ENCODE results near the gene TEX12. TPM values are rescaled to one million over a fixed set of nuclear protein-coding genes. Genes with fewer than 3 reads are reported as not detected.
"Not testable (repeated sequence)": the region's sequence is repeated elsewhere in the genome, so short reads cannot be mapped to it uniquely, and the experiment has no call there.

TEX12 gene
- total RNA-seq, 1 experiment from 2014 or later = not detected

DNA sequence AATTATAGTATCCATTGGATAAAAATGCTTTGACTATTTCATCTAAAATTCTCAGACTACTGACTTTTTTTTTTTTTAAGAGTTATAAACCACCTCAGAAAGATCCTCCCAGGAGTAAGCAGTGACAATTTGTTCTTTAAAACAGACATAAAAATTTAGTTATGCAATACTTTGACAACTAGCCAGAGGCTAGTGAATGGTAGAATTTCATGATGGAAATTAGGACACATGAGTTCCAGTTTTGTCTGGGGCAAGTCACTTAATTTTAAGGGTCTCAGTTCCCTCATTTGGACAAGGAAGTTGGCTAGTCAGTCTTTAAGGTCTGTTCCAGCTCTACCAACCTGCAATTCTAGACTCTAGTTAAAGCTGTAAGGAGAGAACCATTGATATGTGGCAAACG is 6.2 kb upstream of the TEX12 start:
- Histone ChIP-seq H4K20me1 (ENCODE audit: insufficient read depth, low read depth, low read length) (no peaks in the 10 kb centered on the region), H3K27me3 (ENCODE audit: low read length) (no peaks in the 10 kb centered on the region), H3K9ac (ENCODE audit: low read length) (no peak overlapping the region), H3K27ac (ENCODE audit: low read length) (no peak overlapping the region), H3K4me2 (ENCODE audit: low read depth, low read length, poor library complexity, severe bottlenecking) (no peak overlapping the region), H3K4me3 (ENCODE audit: low read length) (no peak overlapping the region), H2AFZ (ENCODE audit: low read length) (no peak overlapping the region), H3K79me2 (ENCODE audit: low read length) (no peaks in the 10 kb centered on the region), H3K9me3 (ENCODE audit: low read length) (no peaks in the 10 kb centered on the region), H3K4me1 (ENCODE audit: low read length) (0 out of 2 replicates have a peak, but pooled peaks cover 5% of the 10 kb centered on the region), H3K9me2 (replicated peaks; ENCODE audit: insufficient read depth, low read length) (no peaks in the 10 kb centered on the region), H3K36me3 (ENCODE audit: insufficient read depth, low read length) (no peaks in the 10 kb centered on the region)
- no peak for DNase-seq

DNA sequence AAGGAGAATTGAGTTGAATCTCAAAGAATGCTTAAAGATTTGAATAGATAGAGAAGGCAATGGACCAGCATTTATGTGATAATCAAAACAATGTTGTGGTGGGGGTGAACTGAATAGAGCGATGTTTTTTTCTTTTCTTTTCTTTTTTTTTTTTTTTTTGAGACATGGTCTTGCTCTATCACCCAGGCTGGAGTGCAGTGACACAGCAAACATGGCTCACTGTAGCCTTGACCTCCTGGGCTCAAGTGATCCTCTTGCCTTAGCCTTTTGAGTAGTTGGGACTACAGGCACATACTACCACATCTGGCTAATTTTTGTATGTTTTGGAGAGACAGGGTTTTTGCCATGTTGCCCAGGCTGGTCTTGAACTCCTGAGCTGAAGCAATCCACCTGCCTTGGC is 5.0 kb upstream of the TEX12 start:
- H3K4me3 ChIP-seq (ENCODE audit: low read length); H3K4me2 ChIP-seq (ENCODE audit: low read depth, low read length, poor library complexity, severe bottlenecking); H3K36me3 ChIP-seq (ENCODE audit: insufficient read depth, low read length); H2AFZ ChIP-seq (ENCODE audit: low read length); H3K9me3 ChIP-seq (ENCODE audit: low read length); DNase-seq; H3K27me3 ChIP-seq (ENCODE audit: low read length); H3K9me2 ChIP-seq (replicated peaks; ENCODE audit: insufficient read depth, low read length); H3K9ac ChIP-seq (ENCODE audit: low read length); H4K20me1 ChIP-seq (ENCODE audit: insufficient read depth, low read depth, low read length); H3K27ac ChIP-seq (ENCODE audit: low read length); H3K4me1 ChIP-seq (ENCODE audit: low read length); H3K79me2 ChIP-seq (ENCODE audit: low read length): not testable (repeated sequence)

DNA sequence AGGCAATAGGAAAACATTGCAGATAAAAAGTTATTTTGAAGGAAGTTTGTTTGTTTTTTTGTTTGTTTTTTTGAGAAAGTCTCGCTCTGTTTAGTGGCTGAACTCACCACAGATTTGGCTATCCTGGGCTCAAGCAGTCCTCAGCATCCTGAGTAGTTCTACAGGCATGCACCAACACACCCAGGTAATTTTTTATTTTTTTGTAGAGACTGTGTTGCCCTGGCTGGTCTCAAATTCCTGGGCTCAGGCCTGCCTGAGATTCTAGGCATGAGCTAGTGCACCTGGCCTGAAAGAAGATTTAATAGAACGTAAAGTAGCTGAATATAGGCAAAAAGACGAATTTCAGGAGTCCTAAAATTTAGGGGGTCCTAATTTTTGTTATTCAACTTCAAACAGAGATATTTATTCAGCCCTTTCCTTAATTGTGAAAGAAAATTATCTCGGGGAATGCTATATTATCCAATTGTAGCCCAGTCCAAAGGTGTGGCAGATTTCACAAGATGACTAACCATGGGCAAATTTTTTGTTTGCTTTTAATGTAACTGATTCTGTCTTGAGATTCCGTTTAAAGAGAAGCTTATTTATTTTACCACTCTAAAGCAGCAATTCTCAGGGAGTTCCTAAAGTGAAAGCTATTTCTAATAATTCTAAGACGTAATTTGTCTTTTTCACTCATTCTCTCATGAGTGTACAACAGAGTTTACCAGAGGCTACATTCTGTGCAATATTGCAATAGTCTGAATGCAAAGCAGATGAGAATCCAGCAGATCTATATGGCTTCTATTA is 4.2 kb upstream of the TEX12 start:
- Histone ChIP-seq H3K27me3 (ENCODE audit: low read length) (no peaks in the 10 kb centered on the region), H3K27ac (ENCODE audit: low read length) (no peak overlapping the region), H3K79me2 (ENCODE audit: low read length) (no peaks in the 10 kb centered on the region), H3K9ac (ENCODE audit: low read length) (no peak overlapping the region), H3K9me2 (replicated peaks; ENCODE audit: insufficient read depth, low read length) (no peaks in the 10 kb centered on the region), H3K4me3 (ENCODE audit: low read length) (no peak overlapping the region), H3K4me1 (ENCODE audit: low read length) (0 out of 2 replicates have a peak, but pooled peaks cover 5% of the 10 kb centered on the region), H4K20me1 (ENCODE audit: insufficient read depth, low read depth, low read length) (no peaks in the 10 kb centered on the region), H2AFZ (ENCODE audit: low read length) (no peak overlapping the region), H3K36me3 (ENCODE audit: insufficient read depth, low read length) (no peaks in the 10 kb centered on the region), H3K9me3 (ENCODE audit: low read length) (no peaks in the 10 kb centered on the region), H3K4me2 (ENCODE audit: low read depth, low read length, poor library complexity, severe bottlenecking) (no peak overlapping the region)
- no peak for DNase-seq

DNA sequence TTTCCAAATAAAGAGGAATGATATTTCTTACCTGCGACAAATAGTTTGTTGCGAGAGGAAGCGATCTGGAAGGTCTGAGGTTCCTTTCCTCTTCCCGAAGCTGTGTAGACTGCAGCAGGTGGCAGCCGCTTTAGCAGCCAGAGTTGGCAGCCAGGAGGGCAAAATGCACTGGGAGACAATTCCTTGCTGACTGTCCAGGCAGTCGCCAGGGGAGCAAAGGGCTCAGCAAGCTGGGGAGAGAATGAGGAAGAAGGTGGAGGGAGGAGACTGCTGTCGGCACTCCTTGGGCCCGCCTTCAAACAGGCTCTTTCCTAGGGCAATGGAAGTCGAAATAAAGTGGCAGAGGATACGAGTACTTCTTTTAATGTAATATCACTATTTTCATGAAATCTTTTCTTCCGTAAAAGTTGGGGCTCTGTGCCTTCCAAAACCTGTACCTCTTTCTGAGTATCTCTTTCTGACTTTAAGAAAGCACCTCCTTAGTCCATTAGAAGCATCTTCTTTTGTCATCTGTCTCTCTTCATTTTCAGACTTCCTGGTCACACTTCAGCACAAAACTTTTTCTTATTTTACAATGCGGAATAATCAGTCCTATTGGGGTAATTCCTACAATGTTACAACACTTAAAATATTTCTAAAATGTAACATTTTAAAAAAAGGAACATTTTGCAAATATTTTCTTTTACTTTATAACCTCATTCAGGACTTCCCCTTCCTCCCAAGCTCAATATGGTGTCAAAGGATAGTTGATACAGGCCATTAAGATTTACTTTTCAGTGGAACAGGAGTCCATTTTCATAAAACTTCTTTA is 3.1 kb upstream of the TEX12 start, which contains the start of gene IL18:
IL18 (minus strand) TSS at position 220 of the 811 bp plus-strand sequence. CDS start 9,041 bp downstream, outside the sequence.
- no peak within 1 kb of the TSS for H2AFZ ChIP-seq (ENCODE audit: low read length)
- DNase-seq = no peak
- H3K9me3 ChIP-seq (ENCODE audit: low read length) = no peaks in the 10 kb centered on the region
- H3K9me2 ChIP-seq (replicated peaks; ENCODE audit: insufficient read depth, low read length) = no peaks in the 10 kb centered on the region
- no peak within 1 kb of the TSS for H3K4me2 ChIP-seq (ENCODE audit: low read depth, low read length, poor library complexity, severe bottlenecking)
- H3K4me1 ChIP-seq (ENCODE audit: low read length) = 0 out of 2 replicates have a peak, but pooled peaks cover 5% of the 10 kb centered on the region
- H4K20me1 ChIP-seq (ENCODE audit: insufficient read depth, low read depth, low read length) = no peaks in the 10 kb centered on the region
- H3K4me3 ChIP-seq (ENCODE audit: low read length) = no peak within 1 kb of the TSS
- H3K36me3 ChIP-seq (ENCODE audit: insufficient read depth, low read length) = no peaks in the 10 kb centered on the region
- no peaks in the 10 kb centered on the region for H3K27me3 ChIP-seq (ENCODE audit: low read length)
- H3K9ac ChIP-seq (ENCODE audit: low read length) = no peak within 1 kb of the TSS
- H3K79me2 ChIP-seq (ENCODE audit: low read length) = no peaks in the 10 kb centered on the region
- H3K27ac ChIP-seq (ENCODE audit: low read length) = no peak within 1 kb of the TSS

DNA sequence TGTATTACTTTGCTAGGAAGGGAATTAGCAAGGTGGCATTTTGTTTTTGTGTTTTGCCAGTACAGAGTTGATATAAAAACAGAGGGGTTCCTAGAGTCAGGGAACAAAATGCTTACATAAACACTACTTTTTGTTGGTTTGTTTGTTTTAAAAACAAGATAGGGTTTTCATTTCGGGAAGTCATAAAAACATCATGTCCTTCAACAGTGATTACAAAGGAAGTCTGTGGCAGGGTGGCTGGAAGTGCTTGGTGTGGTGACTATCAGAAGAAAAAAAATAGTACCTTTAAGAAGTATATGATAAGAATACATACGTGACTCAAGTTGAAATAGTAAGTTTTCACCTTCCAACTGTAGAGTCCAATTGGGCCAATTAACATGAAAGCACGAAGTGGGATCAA is 2.1 kb upstream of the TEX12 start:
- Histone ChIP-seq H3K9ac (ENCODE audit: low read length) (no peak overlapping the region), H3K27me3 (ENCODE audit: low read length) (no peaks in the 10 kb centered on the region), H3K4me2 (ENCODE audit: low read depth, low read length, poor library complexity, severe bottlenecking) (no peak overlapping the region), H3K9me2 (replicated peaks; ENCODE audit: insufficient read depth, low read length) (no peaks in the 10 kb centered on the region), H3K36me3 (ENCODE audit: insufficient read depth, low read length) (no peaks in the 10 kb centered on the region), H3K4me1 (ENCODE audit: low read length) (no peaks in the 10 kb centered on the region), H3K27ac (ENCODE audit: low read length) (no peak overlapping the region), H2AFZ (ENCODE audit: low read length) (no peak overlapping the region), H3K79me2 (ENCODE audit: low read length) (no peaks in the 10 kb centered on the region), H3K4me3 (ENCODE audit: low read length) (no peak overlapping the region), H4K20me1 (ENCODE audit: insufficient read depth, low read depth, low read length) (no peaks in the 10 kb centered on the region), H3K9me3 (ENCODE audit: low read length) (no peaks in the 10 kb centered on the region)
- DNase-seq = no peak

DNA sequence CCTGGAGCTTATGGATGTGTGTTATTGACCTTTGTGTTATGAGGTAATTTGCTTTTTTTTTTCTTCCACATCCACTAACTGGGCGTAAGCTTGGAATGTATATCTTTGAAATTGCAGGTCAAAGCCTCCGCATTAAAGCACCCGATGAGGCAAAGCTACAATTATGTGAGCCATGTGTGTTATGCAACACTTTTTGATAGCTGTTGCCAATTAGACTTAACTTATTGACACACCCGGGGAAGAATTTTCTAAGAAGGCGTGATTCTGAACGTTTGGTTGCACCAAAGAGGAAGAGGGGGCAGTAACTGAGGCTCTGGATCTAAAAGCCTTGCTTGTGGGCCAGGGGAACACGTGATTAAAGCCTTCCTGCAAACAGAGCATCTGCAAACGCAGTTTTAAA is 610 bp upstream of the TEX12 start:
- H3K9me3 ChIP-seq (ENCODE audit: low read length) = no peaks in the 10 kb centered on the region
- H3K4me1 ChIP-seq (ENCODE audit: low read length) = no peaks in the 10 kb centered on the region
- no peak for DNase-seq
- H3K79me2 ChIP-seq (ENCODE audit: low read length) = no peaks in the 10 kb centered on the region
- no peaks in the 10 kb centered on the region for H4K20me1 ChIP-seq (ENCODE audit: insufficient read depth, low read depth, low read length)
- H3K9me2 ChIP-seq (replicated peaks; ENCODE audit: insufficient read depth, low read length) = no peaks in the 10 kb centered on the region
- no peak overlapping the region for H3K27ac ChIP-seq (ENCODE audit: low read length)
- no peak overlapping the region for H3K4me2 ChIP-seq (ENCODE audit: low read depth, low read length, poor library complexity, severe bottlenecking)
- no peak overlapping the region for H3K4me3 ChIP-seq (ENCODE audit: low read length)
- H3K9ac ChIP-seq (ENCODE audit: low read length) = no peak overlapping the region
- H2AFZ ChIP-seq (ENCODE audit: low read length) = no peak overlapping the region
- no peaks in the 10 kb centered on the region for H3K27me3 ChIP-seq (ENCODE audit: low read length)
- no peaks in the 10 kb centered on the region for H3K36me3 ChIP-seq (ENCODE audit: insufficient read depth, low read length)

DNA sequence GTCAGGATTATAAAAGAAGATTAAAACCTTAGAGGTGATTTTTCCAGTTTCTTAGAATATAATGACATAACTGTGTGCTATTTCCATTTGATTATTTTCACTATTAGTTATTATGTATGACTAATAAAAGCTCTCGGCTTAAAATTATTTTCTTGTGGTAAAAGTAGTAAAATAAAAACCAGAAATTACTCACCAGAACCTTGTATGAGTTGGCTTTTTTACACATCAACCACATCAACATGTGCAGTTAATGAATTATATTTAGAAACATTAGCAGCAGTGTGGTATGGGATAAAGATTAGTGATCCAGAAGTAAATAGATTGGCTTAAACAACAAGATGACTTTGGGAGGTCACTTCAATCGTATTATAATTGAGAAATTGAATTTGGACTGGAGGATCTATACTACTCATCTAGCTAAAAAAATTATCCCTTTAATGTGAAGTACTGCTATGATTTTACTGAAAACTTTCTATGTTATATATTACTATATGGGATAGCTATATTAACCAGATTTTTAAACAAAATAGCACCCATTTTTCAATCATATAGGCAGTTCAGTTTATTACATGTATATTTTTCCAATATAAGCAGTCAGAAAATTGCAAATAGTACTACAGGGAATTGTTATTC is 5.3 kb downstream of the TEX12 start:
- Histone ChIP-seq H3K4me1 (ENCODE audit: low read length) (peaks cover 4% of the 10 kb centered on the region; the same call in 1 of the 2 replicates), H3K9ac (ENCODE audit: low read length) (no peak overlapping the region), H3K9me3 (ENCODE audit: low read length) (no peaks in the 10 kb centered on the region), H3K4me2 (ENCODE audit: low read depth, low read length, poor library complexity, severe bottlenecking) (no peak overlapping the region), H4K20me1 (ENCODE audit: insufficient read depth, low read depth, low read length) (no peaks in the 10 kb centered on the region), H3K36me3 (ENCODE audit: insufficient read depth, low read length) (no peaks in the 10 kb centered on the region), H3K79me2 (ENCODE audit: low read length) (no peaks in the 10 kb centered on the region), H3K27me3 (ENCODE audit: low read length) (no peaks in the 10 kb centered on the region), H3K4me3 (ENCODE audit: low read length) (no peak overlapping the region), H3K27ac (ENCODE audit: low read length) (no peak overlapping the region), H2AFZ (ENCODE audit: low read length) (no peak overlapping the region), H3K9me2 (replicated peaks; ENCODE audit: insufficient read depth, low read length) (no peaks in the 10 kb centered on the region)
- no peak for DNase-seq

DNA sequence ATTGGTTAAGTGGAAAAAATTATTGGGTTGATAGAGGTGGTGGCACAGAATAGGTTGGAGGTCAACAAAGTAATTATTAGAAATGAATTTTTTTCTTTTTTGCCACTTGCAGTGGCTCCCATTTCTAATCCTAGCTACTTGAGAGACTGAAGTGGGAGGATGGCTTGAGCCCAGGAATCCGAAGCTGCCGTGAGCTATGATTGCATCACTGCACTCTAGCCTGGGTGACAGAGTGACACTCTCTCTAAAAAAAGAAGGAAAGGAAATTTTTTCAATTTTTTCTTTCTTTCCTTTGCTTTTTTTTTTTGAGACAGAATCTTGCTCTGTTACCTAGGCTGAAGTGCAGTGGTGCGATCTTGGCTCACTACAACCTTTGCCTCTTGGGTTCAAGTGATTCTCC is 6.0 kb downstream of the TEX12 start:
- Histone ChIP-seq H3K27me3 (ENCODE audit: low read length) (no peaks in the 10 kb centered on the region), H3K9ac (ENCODE audit: low read length) (no peak overlapping the region), H3K79me2 (ENCODE audit: low read length) (no peaks in the 10 kb centered on the region), H3K36me3 (ENCODE audit: insufficient read depth, low read length) (no peaks in the 10 kb centered on the region), H3K9me2 (replicated peaks; ENCODE audit: insufficient read depth, low read length) (no peaks in the 10 kb centered on the region), H2AFZ (ENCODE audit: low read length) (no peak overlapping the region), H3K4me3 (ENCODE audit: low read length) (no peak overlapping the region), H3K27ac (ENCODE audit: low read length) (no peak overlapping the region), H3K4me2 (ENCODE audit: low read depth, low read length, poor library complexity, severe bottlenecking) (no peak overlapping the region), H4K20me1 (ENCODE audit: insufficient read depth, low read depth, low read length) (no peaks in the 10 kb centered on the region), H3K9me3 (ENCODE audit: low read length) (no peaks in the 10 kb centered on the region), H3K4me1 (ENCODE audit: low read length) (peaks cover 4% of the 10 kb centered on the region; the same call in 1 of the 2 replicates)
- DNase-seq = no peak

Data from Karpas-422 (cell line).